Spleen (tissue), 7 donors: ENCODE data around the gene OPTN.

Source experiments
- CTCF ChIP-seq, 11 experiments: fragments of 200-600 bp in 7 of 11; fragments of 450-650 bp in 4 of 11; sonication (generic) in 4 of 11; IDR thresholded peaks in 8 of 11; conservative IDR thresholded peaks in 3 of 11; 1 replicate in 7 of 11; 2 replicates in 4 of 11; pipeline versions ENCODE4 v1.4.0 to v1.8.0; 2016 to 2021; ENCODE audit warnings: antibody characterized with exemption in 11 of 11, inconsistent platforms in 4 of 11, mild to moderate bottlenecking in 1 of 11
- POLR2A ChIP-seq, 3 donors: fragments of 450-650 bp; IDR thresholded peaks; one replicate each; pipeline ENCODE4 v1.5.1; 2017; ENCODE audit warnings: antibody characterized with exemption in 3 of 3, mild to moderate bottlenecking in 1 of 3
- donor health status: DM: no; HTN: no; CAD: no; lungs with moderate emphysema.
- donor health status: DM: no; HTN: no; CAD: no.
- donor health status: DM: no; HTN: no; CAD: no.

DNA sequence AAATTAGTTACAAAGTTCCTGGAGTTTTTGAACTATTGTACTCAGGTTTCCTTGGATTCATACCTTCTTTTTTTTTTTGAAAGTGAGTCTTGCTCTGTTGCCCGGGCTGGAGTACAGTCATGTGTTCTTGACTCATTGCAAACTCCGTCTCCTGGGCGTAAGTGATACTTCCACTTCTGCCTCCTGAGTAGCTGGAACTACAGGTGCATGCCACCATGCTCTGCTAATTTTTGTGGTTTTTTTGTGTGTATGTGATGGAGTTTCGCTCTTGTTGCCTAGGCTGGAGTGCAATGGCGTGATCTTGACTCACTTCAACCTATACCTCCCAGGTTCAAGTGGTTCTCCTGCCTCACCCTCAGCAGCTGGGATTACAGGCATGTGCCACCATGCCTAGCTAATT is 83.7 kb downstream of the OPTN start:
- TF ChIP-seq CTCF (IDR thresholded peaks at IDR 0.05 in 8 of 11, conservative IDR thresholded peaks at IDR 0.05 in 3 of 11) (no peak), POLR2A (IDR thresholded peaks at IDR 0.05) (no peak)
